HepG2 (cell line): Measurements from ENCODE around the gene SSH3. TPM values are rescaled to one million over a fixed set of nuclear protein-coding genes. Genes with fewer than 3 reads are reported as not detected.

Experiments
- AHR ChIP-seq: IDR thresholded peaks from 2 replicates; pipeline ENCODE4 v1.6.1; 2018; ENCODE audit warnings: missing genetic modification reagents, missing compliant biosample characterization
- ATM ChIP-seq: fragments of 450-650 bp; IDR thresholded peaks from 2 replicates; pipeline ENCODE4 v1.7.1; 2017; ENCODE audit warnings: mild to moderate bottlenecking, borderline replicate concordance
- CBX1 ChIP-seq: IDR thresholded peaks from one replicate; pipeline ENCODE4 v1.6.1; 2016; ENCODE audit warnings: antibody characterized with exemption, low read depth
- CCAR2 ChIP-seq: fragments of 200-400 bp; formaldehyde crosslinking; optimal IDR thresholded peaks from 2 replicates; pipeline ENCODE3; 2018; ENCODE audit warnings: low read depth, mild to moderate bottlenecking, low read length, moderate library complexity
- JUND ChIP-seq: sonication (generic); formaldehyde crosslinking; IDR thresholded peaks from 2 replicates; pipeline ENCODE4 v1.8.0; 2022; ENCODE audit warnings: mild to moderate bottlenecking, missing genetic modification reagents
- NFKBIZ ChIP-seq: IDR thresholded peaks from 2 replicates; pipeline ENCODE4 v1.6.1; 2018; ENCODE audit warnings: missing genetic modification reagents, missing compliant biosample characterization
- RELA ChIP-seq: sonication (generic); formaldehyde crosslinking; IDR thresholded peaks from 2 replicates; pipeline ENCODE4 v1.4.0; 2020; ENCODE audit warnings: missing genetic modification reagents
- REPIN1 ChIP-seq: sonication (generic); formaldehyde crosslinking; IDR thresholded peaks from 2 replicates; pipeline ENCODE4 v1.8.0; 2022; ENCODE audit warnings: missing genetic modification reagents, low read depth, mild to moderate bottlenecking, borderline replicate concordance
- SNRNP70 ChIP-seq: fragments of 200-400 bp; formaldehyde crosslinking; IDR thresholded peaks from 2 replicates; pipeline ENCODE4 v1.6.1; 2017; ENCODE audit warnings: mild to moderate bottlenecking, low read depth, low read length, moderate library complexity
- SRSF1 ChIP-seq: fragments of 200-400 bp; formaldehyde crosslinking; optimal IDR thresholded peaks from 2 replicates; pipeline ENCODE3; 2017; ENCODE audit warnings: mild to moderate bottlenecking, low read depth, low read length, moderate library complexity
- TEAD2 ChIP-seq: sonication (generic); formaldehyde crosslinking; IDR thresholded peaks from 2 replicates; pipeline ENCODE4 v1.9.0; 2021; ENCODE audit warnings: missing genetic modification reagents
- TEAD3 ChIP-seq: optimal IDR thresholded peaks from 2 replicates; pipeline ENCODE3; 2016; ENCODE audit warnings: borderline replicate concordance
- ZEB1 ChIP-seq: IDR thresholded peaks from 2 replicates; pipeline ENCODE4 v1.6.1; 2012; ENCODE audit warnings: mild to moderate bottlenecking, low read depth, inconsistent platforms; ENCODE audit not compliant: insufficient replicate concordance
- ZNF205 ChIP-seq: IDR thresholded peaks from 2 replicates; pipeline ENCODE4 v1.6.1; 2018; ENCODE audit warnings: missing biosample characterization, missing genetic modification reagents
- ZNF350 ChIP-seq: sonication (generic); formaldehyde crosslinking; IDR thresholded peaks from 2 replicates; pipeline ENCODE4 v1.4.0; 2020; ENCODE audit warnings: mild to moderate bottlenecking, low read depth, missing genetic modification reagents, borderline replicate concordance
- ZNF510 ChIP-seq: sonication (generic); formaldehyde crosslinking; IDR thresholded peaks from 2 replicates; pipeline ENCODE4 v1.4.0; 2020; ENCODE audit warnings: low read depth, mild to moderate bottlenecking, missing genetic modification reagents
- ZNF781 ChIP-seq: sonication (generic); formaldehyde crosslinking; IDR thresholded peaks from 2 replicates; pipeline ENCODE4 v1.5.1; 2020; ENCODE audit warnings: borderline replicate concordance, mild to moderate bottlenecking, missing genetic modification reagents; ENCODE audit errors: not compliant biosample characterization
- polyA plus RNA-seq, 8 experiments: library from polyadenylated mRNA; depleted of rRNA in 3 of 8; stranded (reverse) in 7 of 8; unstranded in 1 of 8; fragments of >200 nt; fragmentation: Illumina TruSeq in 4 of 8; extraction: Trizol in 4 of 8; gene quantifications; 2 replicates each; pipeline versions ENCODE4 v1.2.1 to v1.2.3, GENCODE V29; 2011 to 2016; ENCODE audit warnings: low read depth in 4 of 8, missing spikeins in 1 of 8, mixed read lengths in 1 of 8; ENCODE audit not compliant: insufficient read depth in 1 of 8
- total RNA-seq, 5 experiments: library from RNA; depleted of rRNA; stranded (reverse); fragments of >200 nt; fragmentation: Illumina TruSeq; extraction: Trizol; gene quantifications; 2 replicates each; pipeline ENCODE4 v1.2.3, GENCODE V29; 2016; ENCODE audit warnings: low read depth in 1 of 5
- TF ChIP-seq, protein P1 (sequence below): sonication (generic); formaldehyde crosslinking; IDR thresholded peaks from 2 replicates; pipeline ENCODE4 v1.5.1; 2020; ENCODE audit warnings: mild to moderate bottlenecking, missing genetic modification reagents
- TF ChIP-seq, protein P2 (sequence below): sonication (generic); formaldehyde crosslinking; IDR thresholded peaks from 2 replicates; pipeline ENCODE4 v1.5.0; 2020; ENCODE audit warnings: missing genetic modification reagents
- TF ChIP-seq, protein P3 (sequence below): sonication (generic); formaldehyde crosslinking; IDR thresholded peaks from 2 replicates; pipeline ENCODE4 v1.8.0; 2022; ENCODE audit warnings: missing genetic modification reagents, low read depth, mild to moderate bottlenecking, borderline replicate concordance
- TF ChIP-seq, protein P4 (sequence below): sonication (generic); formaldehyde crosslinking; IDR thresholded peaks from 2 replicates; pipeline ENCODE4 v1.8.1; 2023; ENCODE audit warnings: missing genetic modification reagents, mild to moderate bottlenecking, borderline replicate concordance

SSH3 gene
- total and polyA plus RNA-seq, 2 of the 13 experiments (the other 11 are each of a cell fraction or from before 2014, with no cell fraction given) = 12.4 to 18.8 TPM

DNA sequence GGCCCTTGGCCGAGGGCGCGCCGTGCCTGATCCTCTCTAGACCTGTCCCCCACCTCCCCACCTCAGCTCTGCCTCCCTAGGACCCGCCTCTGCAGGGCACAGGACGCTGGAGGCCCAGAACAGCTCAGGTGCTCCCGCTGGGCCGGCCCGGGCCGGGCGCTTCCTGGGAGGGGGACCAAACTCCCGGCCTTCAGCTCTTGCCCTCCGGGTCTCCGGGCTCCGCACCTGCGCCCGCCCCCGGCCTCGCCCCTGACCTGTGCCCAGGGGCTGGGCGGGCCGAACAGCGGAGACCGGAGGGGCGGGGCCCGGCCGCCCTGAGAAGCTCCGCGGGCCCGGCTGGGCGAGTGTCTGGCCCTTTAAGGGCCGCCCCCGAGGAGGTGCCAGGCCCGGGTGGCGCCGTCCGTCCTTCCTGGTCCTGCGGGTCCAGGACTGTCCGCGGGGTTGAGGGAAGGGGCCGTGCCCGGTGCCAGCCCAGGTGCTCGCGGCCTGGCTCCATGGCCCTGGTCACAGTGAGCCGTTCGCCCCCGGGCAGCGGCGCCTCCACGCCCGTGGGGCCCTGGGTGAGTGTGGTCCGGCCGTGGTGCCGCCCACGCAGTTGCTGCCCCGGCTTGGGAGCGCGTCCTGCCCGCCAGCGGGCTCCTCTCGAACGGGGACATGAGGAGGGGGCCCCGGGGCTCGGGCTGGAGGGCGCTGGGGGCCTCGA is at the start of gene SSH3 (continued):
- TF ChIP-seq AHR (CRISPR knock-in tag) (no peak), CBX1 (no peak), TEAD2 (no peak), NFKBIZ (CRISPR knock-in tag) (no peak), RELA (CRISPR knock-in tag) (no peak), SRSF1 (no peak), ATM (no peak), ZNF510 (CRISPR knock-in tag) (no peak), SNRNP70 (no peak), ZNF781 (CRISPR knock-in tag) (no peak), ZNF205 (CRISPR knock-in tag) (no peak), ZEB1 (no peak), TEAD3 (CRISPR knock-in tag) (peak; percentile 4), CCAR2 (no peak), REPIN1 (CRISPR knock-in tag) (no peak), ZNF350 (CRISPR knock-in tag) (no peak), JUND (no peak)
- TF ChIP-seq, protein P1, sequence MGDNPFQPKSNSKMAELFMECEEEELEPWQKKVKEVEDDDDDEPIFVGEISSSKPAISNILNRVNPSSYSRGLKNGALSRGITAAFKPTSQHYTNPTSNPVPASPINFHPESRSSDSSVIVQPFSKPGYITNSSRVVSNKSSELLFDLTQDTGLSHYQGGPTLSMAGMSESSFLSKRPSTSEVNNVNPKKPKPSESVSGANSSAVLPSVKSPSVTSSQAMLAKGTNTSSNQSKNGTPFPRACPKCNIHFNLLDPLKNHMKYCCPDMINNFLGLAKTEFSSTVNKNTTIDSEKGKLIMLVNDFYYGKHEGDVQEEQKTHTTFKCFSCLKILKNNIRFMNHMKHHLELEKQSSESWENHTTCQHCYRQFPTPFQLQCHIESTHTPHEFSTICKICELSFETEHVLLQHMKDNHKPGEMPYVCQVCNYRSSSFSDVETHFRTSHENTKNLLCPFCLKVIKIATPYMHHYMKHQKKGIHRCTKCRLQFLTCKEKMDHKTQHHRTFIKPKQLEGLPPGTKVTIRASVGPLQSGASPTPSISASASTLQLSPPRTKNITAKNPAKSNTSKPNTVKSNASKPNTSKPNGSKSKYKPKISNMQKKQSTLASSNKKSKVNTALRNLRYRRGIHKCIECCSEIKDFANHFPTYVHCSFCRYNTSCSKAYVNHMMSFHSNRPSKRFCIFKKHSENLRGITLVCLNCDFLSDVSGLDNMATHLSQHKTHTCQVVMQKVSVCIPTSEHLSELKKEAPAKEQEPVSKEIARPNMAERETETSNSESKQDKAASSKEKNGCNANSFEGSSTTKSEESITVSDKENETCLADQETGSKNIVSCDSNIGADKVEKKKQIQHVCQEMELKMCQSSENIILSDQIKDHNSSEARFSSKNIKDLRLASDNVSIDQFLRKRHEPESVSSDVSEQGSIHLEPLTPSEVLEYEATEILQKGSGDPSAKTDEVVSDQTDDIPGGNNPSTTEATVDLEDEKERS (CRISPR knock-in tag) = no peak
- TF ChIP-seq, protein P2, sequence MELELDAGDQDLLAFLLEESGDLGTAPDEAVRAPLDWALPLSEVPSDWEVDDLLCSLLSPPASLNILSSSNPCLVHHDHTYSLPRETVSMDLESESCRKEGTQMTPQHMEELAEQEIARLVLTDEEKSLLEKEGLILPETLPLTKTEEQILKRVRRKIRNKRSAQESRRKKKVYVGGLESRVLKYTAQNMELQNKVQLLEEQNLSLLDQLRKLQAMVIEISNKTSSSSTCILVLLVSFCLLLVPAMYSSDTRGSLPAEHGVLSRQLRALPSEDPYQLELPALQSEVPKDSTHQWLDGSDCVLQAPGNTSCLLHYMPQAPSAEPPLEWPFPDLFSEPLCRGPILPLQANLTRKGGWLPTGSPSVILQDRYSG (CRISPR knock-in tag) = no peak
- TF ChIP-seq, protein P3, sequence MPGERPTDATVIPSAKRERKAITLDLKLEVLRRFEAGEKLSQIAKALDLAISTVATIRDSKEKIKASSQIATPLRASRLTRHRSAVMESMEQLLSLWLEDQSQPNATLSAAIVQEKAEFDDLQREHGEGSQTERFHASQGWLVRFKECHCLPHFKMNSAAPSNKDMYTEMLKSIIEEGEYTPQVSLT (CRISPR knock-in tag) = no peak
- TF ChIP-seq, protein P4, sequence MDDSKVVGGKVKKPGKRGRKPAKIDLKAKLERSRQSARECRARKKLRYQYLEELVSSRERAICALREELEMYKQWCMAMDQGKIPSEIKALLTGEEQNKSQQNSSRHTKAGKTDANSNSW (CRISPR knock-in tag) = no peak
